Muscle of arm (tissue), 12 donors: ENCODE data around the gene ATOH8. TPM values are rescaled to one million over a fixed set of nuclear protein-coding genes. Genes with fewer than 3 reads are reported as not detected.

ENCODE experiments used
- DNase-seq: peaks from one replicate; pipeline ENCODE4 v3.0.0-alpha.2; 2013
- polyA plus RNA-seq, 12 donors: library from polyadenylated mRNA; unstranded; fragments of 120-200 nt; gene quantifications; one replicate each; pipeline ENCODE4 v1.2.1, GENCODE V29; 2013; ENCODE audit not compliant: insufficient read length in 12 of 12

Gene ATOH8
- polyA plus RNA-seq, 12 donors, result 11.4 to 29.5 (median 14.7) TPM; not detected in 1

DNA sequence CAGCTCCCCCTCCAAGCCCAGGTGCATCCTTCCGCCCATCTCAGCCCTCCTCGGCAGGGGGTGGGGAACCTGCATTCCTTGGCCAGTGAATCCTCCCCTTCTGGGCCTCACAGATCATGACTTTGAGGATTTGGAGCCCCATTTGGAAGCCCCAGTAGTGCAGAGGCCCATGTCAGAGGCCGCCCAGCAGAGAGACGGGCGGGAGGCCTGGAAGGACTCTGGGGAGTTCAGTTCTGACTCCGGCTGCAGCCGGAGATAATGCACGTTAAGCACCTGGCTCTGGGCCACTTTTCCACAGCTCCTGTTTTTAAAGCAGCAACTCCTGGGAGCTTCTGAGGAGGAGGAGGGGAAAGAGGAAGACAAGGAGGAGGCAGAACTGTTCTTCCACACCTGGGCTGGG lies 14.9 kb downstream of the ATOH8 start:
- DNase-seq, result peak; percentile 83

- DNase-seq, result no peak
Measured at GRCh38 chr2:85769236-85769982, 15.6 kb downstream of the ATOH8 start.

DNA sequence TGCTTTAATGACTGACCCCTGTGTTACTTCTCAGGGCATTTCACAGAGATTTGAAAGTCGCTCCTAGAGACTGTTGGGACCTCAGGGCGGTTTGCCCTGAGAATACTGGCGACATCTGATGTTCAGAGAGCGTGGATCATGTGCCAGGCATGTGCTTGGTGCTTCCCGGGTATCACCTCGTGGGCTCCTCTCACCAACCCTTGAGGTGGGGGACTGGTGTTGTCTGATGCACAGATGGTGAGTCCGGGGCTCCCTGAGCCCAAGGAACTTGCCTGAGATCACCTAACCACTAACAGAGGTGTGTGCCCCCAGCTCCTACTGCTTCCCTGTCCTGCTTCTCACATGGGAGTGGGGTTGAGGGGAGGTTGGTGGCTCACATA lies 16.2 kb downstream of the ATOH8 start:
- DNase-seq, result no peak

GRCh38 chr2:85770369-85770768 lies 16.6 kb downstream of the ATOH8 start:
- no peak for DNase-seq

GRCh38 chr2:85770786-85771409 lies 17.1 kb downstream of the ATOH8 start:
- no peak for DNase-seq

DNA sequence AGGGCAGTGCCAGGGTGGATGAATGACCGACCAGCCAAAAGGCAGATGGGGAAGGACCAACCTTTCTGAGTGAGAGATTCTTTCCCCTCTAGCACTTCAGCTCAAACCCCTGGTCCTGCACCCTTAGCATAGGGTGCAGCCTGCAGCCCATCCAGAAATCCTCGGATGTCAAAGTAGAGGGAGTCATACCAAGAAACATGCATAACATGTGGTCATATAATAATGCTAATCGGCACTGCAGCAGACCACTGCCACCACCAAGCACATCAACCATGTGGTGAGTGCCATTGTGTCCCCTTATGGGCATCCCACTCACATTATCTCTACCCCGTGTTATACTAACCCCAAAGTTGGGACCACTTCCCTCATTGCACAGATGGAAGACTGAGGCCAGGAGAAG lies 17.7 kb downstream of the ATOH8 start:
- no peak for DNase-seq

DNA sequence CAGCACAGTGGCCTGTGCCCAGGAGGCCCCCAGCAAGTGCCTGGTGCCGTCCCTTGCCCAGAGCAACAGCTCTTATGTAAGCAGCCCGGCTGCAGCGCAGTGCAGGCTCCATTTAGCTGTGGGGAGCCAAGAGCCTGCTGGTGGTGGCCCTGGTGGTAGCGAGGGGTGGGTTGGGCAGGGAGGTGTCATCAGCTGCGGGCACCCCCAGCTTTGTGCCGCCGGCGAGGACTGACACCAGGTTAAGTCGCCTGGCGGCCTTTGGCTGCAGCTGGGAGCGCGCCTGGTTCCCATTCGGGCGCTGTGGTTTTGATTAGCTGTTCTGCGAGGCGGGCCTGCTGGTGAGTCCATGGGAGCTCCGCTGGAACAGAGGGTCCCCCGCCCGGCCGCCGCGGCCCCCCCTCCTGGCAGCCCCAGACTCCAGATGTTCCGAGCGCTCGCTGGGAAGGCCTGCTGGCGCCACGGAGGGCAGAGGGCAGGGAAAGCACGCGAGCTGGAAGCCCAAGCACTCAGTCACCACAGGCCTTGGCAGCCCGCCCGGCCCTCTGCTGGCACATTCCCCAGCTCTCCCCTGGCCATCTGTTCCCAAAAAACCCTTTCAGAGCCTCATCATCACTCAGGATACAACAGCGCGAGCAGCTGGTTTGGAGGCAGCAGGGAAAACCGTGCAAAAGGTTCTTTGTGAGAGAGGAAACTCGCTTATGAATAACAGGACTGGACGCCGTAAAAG lies 18.4 kb downstream of the ATOH8 start:
- DNase-seq, result peak; percentile 100

DNA sequence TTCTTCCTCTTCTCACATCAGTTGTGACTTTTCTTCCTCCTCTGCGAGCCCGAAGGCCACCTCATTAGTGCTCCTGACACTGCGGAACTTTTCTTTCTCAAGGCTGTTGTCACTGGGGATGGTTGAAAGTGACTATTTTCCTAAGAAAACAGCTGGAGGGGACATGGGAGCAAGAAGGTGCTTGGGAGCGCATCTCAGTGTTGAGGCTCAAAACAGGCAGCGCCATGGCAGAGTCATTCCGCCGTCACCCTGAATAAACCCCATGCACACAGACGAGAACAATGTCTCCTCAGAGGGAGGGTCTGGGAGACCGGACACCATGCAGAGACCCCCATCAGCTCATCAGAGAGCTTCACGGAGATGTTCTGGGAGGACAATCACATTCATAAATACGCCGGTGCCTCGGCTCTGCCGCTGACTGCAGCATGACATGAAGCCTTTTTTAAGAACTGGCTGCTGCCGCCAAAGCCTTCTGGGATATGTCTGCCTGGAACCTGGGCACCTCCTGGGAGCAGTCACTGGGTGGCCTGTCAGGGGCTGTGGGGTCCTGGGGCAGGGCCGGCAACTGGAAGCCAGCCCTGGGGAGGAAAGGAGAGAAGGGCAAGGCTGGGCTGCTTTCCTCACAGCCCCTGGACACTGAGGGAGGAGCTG lies 19.2 kb downstream of the ATOH8 start:
- no peak for DNase-seq

DNA sequence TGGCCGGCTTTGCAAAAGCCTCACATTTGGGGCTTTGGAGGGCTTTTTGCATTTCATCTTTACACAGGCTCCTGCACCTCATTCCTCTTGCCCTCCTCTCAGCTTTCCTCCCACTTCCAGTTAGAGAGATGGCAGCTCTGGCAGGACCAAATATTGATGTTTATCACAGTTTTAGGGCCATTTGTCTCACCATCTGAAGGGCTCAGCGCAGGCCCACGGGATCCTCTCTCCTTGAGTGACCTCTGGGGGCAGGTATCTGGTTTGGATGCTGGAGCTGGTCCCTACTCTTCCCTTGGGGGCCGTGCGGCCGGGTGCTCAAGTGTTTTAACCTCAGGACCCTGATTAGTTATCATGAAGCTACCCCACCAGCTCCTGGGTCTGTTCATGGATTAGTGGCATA lies 19.9 kb downstream of the ATOH8 start:
- no peak for DNase-seq

GRCh38 chr2:85774126-85774978 lies 20.6 kb downstream of the ATOH8 start:
- no peak for DNase-seq

DNA sequence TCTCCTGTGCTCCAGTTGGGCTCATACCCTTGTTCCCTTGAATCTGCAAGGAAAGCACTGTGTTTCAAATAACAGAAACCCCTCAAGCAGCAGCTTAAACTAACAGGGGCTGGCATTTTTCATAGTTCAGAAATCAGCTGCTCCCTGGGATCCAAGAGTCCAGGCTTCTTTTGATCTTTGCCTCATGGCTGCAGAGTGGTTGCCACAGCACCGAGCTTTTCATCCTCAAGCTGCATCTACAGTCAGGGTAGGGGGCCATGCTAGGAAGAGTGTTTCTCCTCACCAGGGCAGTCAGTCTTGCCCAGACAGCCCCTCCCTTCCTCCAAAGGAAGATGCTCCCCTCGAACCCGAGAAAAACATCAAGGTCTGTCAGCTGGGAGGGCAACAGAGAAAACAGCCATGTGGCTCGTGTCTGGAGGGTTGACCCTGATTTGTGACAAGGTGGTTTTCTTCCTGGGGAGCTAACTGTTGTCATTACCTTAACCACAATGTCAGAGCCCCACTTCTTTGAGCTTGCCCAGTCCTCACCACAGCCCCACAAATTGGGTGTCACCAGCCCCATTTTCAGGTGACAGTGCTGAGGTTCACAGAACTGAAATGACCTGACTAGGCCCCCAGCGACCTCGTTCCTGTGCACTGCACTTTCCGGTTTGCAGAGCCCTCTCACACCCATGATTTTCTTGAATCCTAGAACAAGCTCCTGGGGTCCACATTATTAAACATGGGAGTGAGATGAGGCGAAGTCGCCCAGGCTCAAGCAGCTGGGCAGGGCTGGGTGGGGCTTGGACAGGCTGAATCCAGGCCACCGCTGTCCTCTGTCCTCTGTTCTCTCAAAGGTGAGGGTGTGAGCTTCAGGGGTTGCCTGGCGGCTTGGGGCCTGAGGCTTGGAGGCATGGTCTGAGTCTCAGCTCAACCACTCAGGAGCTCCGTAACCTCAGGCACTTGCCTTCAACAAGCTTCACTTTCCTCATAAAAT lies 21.9 kb downstream of the ATOH8 start:
- DNase-seq, result no peak

DNA sequence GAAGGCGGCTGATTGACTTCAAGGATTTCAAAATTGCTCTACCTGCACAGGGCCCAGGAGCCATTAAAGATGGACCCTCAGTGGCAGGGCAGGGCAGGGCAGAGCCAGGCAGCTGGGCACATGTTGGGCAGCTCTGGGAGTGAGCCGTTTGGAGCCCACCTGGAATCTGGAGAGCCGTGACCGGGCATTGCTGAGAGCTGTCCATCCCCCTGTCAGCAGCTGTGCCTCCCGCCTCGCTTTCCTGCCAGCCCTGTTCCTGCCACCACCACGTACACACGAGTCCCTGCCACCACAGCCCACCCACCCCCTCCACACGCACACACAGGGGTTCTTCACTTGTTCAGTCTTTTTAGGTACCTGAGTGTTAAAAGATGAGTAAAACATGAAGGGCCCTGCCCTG lies 22.9 kb downstream of the ATOH8 start:
- no peak for DNase-seq

DNA sequence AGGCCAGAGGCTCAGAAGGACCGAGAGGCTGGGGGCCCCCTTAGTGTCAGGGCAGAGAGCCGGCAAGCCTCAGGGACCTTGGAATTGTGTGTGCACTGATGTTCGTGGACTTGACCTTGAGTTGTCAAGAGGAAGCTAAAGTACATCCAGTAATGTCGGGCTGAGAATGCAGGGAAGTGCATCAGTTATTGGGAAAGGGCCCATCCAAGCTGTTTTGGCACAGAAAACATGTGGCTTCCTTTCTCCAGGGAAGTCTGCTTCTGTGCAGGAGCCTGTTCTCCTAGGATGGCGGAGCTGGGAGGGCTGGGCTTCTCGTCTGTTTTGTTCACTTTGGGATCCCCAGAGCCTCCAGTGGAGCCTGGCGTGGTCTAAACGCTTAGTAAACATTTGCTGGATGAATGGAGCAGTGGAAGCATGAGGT lies 23.7 kb downstream of the ATOH8 start:
- no peak for DNase-seq

DNA sequence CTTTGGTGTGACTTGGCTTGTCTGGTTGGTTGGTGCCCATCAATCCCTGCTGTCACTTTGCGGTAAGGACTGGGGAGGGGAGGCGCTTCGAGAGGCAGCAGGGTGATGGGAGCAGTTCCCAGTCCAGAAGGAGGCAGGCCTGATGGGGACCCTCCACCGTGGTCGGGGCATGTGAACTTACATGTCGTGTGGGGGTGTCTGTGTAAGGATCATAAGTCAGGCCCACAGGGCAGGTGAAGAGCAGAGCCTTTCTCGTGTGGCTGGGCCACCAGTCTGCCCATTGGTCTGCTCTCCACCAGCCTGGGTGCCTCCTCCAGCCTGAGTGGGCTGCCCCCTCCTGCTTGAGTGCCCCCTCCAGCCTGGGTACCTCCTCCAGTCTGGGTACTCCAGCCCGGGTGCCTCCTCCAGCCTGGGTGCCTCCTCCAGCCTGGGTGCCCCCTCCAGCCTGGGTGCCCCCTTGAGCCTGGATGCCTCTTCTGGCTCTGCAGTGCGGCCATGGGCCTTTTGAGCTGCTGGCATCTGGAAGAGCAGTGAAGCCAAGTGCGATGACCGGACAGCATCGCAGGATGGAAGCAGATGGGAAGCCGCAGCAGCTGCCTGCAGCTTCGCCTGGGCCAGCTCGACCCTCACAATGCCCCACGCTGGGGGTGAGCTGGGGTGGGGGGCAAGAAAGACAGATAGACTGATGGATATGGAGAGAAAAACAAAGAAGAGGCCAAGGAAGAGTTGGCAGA lies 25.0 kb downstream of the ATOH8 start:
- no peak for DNase-seq

DNA sequence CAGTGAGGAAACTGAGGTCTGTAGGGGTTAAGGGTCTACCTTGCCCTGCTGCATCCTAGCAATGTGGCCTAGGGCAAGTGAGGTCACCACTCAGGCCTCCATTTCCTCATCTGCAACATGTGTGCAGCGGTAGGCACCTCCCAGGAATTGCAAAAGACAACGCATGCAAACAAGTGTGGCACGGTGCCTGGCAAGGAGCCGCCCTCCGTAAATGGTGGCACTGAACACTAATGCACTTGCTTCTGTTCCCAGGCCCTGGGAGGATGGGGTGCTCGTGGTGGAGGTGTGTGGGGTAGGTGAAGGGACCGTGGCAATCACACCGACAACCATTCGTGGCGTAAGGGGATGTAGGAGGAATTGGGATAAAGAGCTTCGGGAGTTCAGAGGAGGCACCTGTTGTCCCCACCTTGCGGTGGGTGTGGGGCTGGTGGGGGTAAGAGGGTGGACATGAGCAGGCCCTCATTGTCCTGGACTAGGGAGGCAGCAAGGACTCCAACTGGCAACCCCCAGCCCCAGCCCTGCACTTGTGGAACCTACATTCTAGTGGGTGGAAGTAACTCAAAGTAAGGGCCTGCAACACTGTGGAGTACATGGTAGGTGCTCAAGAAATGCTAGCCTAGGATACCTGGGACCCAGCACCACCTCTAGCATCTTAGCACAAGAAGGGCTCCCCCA lies 26.0 kb downstream of the ATOH8 start:
- DNase-seq, result no peak

DNA sequence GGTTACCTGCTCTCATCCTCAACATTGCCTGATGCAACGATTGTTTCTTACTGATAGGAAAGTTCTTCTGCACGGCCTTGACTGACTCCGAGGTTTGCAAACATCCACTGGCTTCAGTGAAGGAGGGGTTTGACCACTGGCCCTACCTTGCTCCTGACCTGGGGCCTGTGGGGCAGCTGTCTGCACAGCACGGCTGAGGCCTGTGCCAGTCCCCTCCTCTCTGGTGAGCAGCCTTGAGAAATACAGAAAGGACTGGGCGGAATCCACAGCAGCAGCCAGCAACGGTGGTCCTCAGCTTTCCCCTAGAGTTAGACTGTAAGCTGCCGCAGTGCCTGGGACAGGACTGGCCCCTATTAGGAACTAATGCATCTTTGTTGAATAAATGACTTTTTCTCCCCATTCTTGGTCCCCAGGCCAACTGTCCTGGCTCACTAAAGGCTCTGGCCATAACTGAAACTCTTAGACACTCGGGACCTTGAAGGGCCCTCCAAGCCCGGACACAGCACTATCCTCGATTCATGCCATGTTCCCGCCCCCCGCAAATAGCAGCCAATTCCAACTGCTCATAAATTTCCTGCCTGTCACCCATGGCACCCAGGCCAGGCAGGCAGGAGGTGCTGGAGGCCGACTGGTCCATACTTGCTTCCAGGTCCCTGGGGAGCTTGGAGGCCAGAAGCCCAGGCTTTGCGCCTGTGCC lies 26.7 kb downstream of the ATOH8 start:
- DNase-seq, result no peak

DNA sequence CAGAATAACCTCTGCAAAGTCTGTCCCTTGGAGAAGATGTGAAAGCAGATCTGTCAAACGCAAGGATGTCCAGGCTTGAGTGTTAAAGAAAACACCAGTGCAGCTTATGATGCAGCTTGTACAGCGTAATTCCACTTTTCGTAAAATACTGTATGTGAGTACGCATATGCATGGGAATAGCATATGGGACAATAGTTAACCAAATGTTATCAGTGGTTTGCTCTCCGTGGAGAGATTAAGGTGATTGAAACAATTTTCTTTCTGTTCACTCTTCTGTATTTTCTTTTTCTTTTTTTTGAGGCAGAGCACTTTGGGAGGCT lies 27.2 kb downstream of the ATOH8 start:
- no peak for DNase-seq

DNA sequence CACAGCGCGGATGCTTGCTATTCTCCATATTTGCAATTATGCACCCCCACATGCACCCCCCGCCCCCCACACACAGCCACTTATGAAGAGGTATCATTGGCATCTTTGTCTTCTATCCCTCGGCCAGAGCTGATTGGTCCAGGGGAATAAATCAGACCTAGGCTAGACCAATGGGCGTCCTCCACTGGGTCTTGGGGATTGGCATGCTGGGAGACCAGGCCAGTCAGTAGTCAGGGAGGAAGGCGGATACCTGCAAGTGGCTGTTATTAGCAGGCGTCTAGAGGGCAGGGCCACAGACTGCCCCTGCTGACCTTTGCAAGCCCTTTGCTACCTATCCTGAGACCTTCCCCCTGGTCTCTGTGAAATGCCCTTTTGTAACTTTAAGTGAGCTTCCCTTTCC lies 30.0 kb downstream of the ATOH8 start:
- no peak for DNase-seq
